Thyroid gland (tissue), 4 donors: ENCODE measurements around the gene DPH7. TPM values are rescaled to one million over a fixed set of nuclear protein-coding genes. Genes with fewer than 3 reads are reported as not detected.
"Not testable (repeated sequence)": the region's sequence is repeated elsewhere in the genome, so short reads cannot be mapped to it uniquely, and the experiment has no call there.

Experiments
- DNase-seq, 2 donors: peaks; one replicate each; pipeline ENCODE4 v3.0.0-alpha.2; 2019
- H3K27ac ChIP-seq, 3 donors: fragments of 200-600 bp; sonication (generic); 1 replicate in 2 of 3; 2 replicates in 1 of 3; pipeline ENCODE4 v1.5.1; 2016 to 2019; ENCODE audit warnings: mild to moderate bottlenecking in 1 of 3, moderate library complexity in 1 of 3
- H3K27me3 ChIP-seq: fragments of 200-600 bp; sonication (generic); one replicate; pipeline ENCODE4 v1.5.1; 2019
- H3K36me3 ChIP-seq, 2 donors: fragments of 200-600 bp; sonication (generic); one replicate each; pipeline ENCODE4 v1.5.1; 2016 to 2019
- H3K4me1 ChIP-seq, 2 donors: fragments of 200-600 bp; sonication (generic); one replicate each; pipeline ENCODE4 v1.5.1; 2017 to 2019
- H3K4me3 ChIP-seq, 3 donors: fragments of 200-600 bp; sonication (generic); replicated peaks in 1 of 3; 1 replicate in 2 of 3; 2 replicates in 1 of 3; pipeline ENCODE4 v1.5.1; 2016; ENCODE audit warnings: mild to moderate bottlenecking in 1 of 3
- H3K9me3 ChIP-seq: fragments of 200-600 bp; sonication (generic); one replicate; pipeline ENCODE4 v1.5.1; 2017
- POLR2A ChIP-seq, 2 donors: fragments of 450-650 bp; IDR thresholded peaks; one replicate each; pipeline ENCODE4 v1.6.1; 2017; ENCODE audit warnings: antibody characterized with exemption in 2 of 2, mild to moderate bottlenecking in 2 of 2, moderate library complexity in 1 of 2
- WGBS, 2 donors: methylation state at CpG; one replicate each; pipeline ENCODE4 v1.1.5; 2017; 5-methylcytosine and 5-hydroxymethylcytosine counted together
- intact Hi-C: fragments of 100-400 bp; cut with DNase I; formaldehyde crosslinking; loops from one replicate; pipeline ENCODE4 v1.15.1; 2023
- total RNA-seq, 4 donors: library from RNA; depleted of rRNA; stranded (reverse); fragments of >200 nt; gene quantifications; one replicate each; pipeline ENCODE4 v1.2.3, GENCODE V29; 2016
- TF ChIP-seq, protein P1 (sequence below), 6 experiments: fragments of 200-600 bp in 3 of 6; fragments of 450-650 bp in 3 of 6; sonication (generic) in 3 of 6; IDR thresholded peaks; one replicate each; pipeline ENCODE4 v1.5.1; 2016 to 2019; ENCODE audit warnings: antibody characterized with exemption in 6 of 6, mild to moderate bottlenecking in 2 of 6, inconsistent platforms in 1 of 6, moderate library complexity in 1 of 6

Gene DPH7
- total RNA-seq, 4 donors from 2014 or later: 20.8 to 47.4 (median 34.1) TPM

DNA sequence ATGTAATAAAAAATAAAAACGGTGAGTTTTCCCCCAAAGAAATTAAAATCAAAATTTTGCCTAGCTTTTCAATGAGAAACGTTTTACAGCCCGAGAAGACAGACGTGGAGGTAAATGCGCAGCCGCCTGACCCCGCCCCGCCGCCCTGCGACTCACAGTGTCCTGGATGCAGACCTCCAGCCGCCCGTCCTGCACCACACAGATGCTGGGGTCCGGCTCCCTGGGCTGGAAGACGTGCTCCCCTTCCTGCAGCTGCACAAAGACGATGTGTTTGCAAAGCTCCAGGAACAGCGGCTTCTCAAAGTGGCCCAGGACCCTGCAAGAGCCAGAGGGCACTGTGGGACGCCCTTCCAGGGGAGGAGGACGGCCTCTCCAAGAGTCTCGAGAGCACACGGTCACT, 36.2 kb downstream of the DPH7 start:
- no peaks in the 10 kb centered on the region for H3K27me3 ChIP-seq
- TF ChIP-seq, protein P1, sequence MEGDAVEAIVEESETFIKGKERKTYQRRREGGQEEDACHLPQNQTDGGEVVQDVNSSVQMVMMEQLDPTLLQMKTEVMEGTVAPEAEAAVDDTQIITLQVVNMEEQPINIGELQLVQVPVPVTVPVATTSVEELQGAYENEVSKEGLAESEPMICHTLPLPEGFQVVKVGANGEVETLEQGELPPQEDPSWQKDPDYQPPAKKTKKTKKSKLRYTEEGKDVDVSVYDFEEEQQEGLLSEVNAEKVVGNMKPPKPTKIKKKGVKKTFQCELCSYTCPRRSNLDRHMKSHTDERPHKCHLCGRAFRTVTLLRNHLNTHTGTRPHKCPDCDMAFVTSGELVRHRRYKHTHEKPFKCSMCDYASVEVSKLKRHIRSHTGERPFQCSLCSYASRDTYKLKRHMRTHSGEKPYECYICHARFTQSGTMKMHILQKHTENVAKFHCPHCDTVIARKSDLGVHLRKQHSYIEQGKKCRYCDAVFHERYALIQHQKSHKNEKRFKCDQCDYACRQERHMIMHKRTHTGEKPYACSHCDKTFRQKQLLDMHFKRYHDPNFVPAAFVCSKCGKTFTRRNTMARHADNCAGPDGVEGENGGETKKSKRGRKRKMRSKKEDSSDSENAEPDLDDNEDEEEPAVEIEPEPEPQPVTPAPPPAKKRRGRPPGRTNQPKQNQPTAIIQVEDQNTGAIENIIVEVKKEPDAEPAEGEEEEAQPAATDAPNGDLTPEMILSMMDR (IDR thresholded peaks at IDR 0.05): no peak
- no peak for TF ChIP-seq POLR2A (IDR thresholded peaks at IDR 0.05)
- H3K36me3 ChIP-seq: peaks cover 0 to 4% of the 10 kb centered on the region in 2 donors
- no peak overlapping the region for H3K4me3 ChIP-seq
- no peak overlapping the region for H3K27ac ChIP-seq
- intact Hi-C loops: no loop called here
- H3K4me1 ChIP-seq: peaks cover 0 to under 1% of the 10 kb centered on the region in 2 donors
- no peaks in the 10 kb centered on the region for H3K9me3 ChIP-seq
- no peak for DNase-seq
- WGBS, 2 donors: 89 to 96% methylated on average over 15 to 20 of the region's 20 CpGs

DNA sequence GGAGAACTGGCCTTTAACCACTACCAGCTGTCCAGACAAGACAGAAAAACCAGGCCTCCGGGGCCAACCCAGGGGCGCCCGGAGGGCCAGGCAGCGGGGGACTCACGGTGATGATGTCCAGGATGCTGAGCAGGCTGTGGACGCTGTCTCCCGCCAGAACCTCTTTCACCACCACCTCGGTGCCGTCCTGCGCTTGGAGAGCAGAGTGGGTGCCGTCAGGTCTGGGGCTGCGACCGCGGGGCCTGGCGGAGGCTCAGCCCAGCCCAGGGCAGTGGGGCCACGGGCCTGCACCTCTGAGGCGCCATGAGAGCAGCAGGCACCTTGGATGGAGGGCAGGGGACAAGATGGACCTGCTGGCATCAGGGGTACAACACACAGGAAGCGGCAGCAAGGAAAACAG, 38.2 kb downstream of the DPH7 start:
- 91 to 97% methylated on average over 17 of the region's 18 CpGs for WGBS, 2 donors

DNA sequence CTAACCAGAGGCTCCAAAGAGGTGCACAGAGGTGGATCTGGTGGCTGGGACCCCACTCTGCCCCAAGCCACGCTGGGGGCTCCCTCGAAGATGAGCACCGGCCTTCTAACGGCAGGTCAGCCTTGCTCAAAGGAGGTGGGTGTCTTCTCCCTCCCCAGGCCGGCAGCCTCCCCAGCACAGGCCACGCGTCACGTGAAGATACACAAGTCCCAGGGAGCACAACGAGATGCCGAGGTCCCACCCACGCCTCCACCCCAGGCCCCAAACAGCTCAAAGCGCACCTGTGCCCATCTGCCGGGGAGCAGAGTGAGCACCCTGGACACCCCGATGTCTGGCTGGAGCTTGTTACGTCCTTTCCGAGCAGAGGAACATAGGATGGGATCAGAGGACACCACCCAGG, 40.7 kb downstream of the DPH7 start:
- intact Hi-C loops: no loop called here
- Histone ChIP-seq H3K27me3 (no peaks in the 10 kb centered on the region), H3K36me3 (peaks cover 0 to 4% of the 10 kb centered on the region in 2 donors), H3K9me3 (no peaks in the 10 kb centered on the region), H3K4me1 (peaks cover 0 to 10% of the 10 kb centered on the region in 2 donors), H3K4me3 (no peak overlapping the region), H3K27ac (no peak overlapping the region)
- TF ChIP-seq, protein P1 (IDR thresholded peaks at IDR 0.05): no peak
- TF ChIP-seq POLR2A (IDR thresholded peaks at IDR 0.05): no peak
- no peak for DNase-seq
- WGBS, 2 donors: 95 to 98% methylated on average over 13 of the region's 16 CpGs

More for the DNA sequence above, 38.2 kb downstream of the DPH7 start:
- Histone ChIP-seq H3K9me3 (no peaks in the 10 kb centered on the region), H3K4me3 (no peak overlapping the region), H3K27ac (no peak overlapping the region), H3K36me3 (peaks cover 0 to 4% of the 10 kb centered on the region in 2 donors), H3K27me3 (no peaks in the 10 kb centered on the region), H3K4me1 (no peaks in the 10 kb centered on the region)
- DNase-seq: no peak
- TF ChIP-seq, protein P1 (IDR thresholded peaks at IDR 0.05): no peak
- no peak for TF ChIP-seq POLR2A (IDR thresholded peaks at IDR 0.05)
- intact Hi-C loops: no loop called here

DNA sequence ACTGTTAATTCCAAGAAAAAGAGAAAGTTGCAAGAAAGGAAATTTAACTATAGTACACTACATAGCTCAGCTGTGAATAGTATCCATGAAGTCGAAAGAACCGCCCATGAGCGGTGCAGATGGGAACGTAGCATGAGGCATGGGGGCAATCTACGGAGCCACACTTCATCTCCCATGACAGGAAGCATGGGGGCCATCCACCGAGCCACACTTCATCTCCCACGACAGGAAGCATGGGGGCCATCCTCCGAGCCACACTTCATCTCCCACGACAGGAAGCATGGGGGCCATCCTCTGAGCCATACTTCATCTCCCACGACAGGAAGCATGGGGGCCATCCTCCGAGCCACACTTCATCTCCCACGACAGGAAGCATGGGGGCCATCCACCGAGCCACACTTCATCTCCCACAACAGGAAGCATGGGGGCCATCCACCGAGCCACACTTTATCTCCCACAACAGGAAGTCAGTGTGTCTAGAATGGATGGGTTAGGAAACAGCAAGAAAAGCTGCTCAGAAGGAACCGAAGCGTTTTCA, 42.1 kb downstream of the DPH7 start:
- DNase-seq, H3K27me3 ChIP-seq, H3K27ac ChIP-seq, intact Hi-C loops, H3K4me3 ChIP-seq, H3K36me3 ChIP-seq, H3K9me3 ChIP-seq: not testable (repeated sequence)
- H3K4me1 ChIP-seq: peaks cover 0 to 10% of the 10 kb centered on the region in 2 donors
- 80 to 83% methylated on average over 16 of the region's 16 CpGs for WGBS, 2 donors

DNA sequence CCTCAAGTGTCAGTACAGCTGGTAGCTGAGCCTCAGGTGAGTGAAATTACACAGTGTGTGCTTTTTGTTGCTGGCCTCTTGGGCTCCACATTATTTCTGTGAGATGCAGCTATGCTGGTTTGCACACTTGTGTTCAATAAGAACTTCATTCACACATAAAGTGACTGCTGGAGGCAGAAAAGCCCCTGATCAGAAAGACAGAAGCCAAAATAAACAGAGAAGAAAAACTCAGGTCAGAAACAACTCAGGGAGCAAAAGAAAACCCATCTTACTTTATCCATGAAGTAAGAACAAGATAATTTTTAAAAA, 43.7 kb downstream of the DPH7 start:
- intact Hi-C loops: no loop called here
- no peak for DNase-seq
- Histone ChIP-seq H3K27ac (peak overlapping the region in 1 of 3 donors; percentile 43), H3K4me1 (peaks cover 0 to 10% of the 10 kb centered on the region in 2 donors), H3K4me3 (no peak overlapping the region), H3K27me3 (no peaks in the 10 kb centered on the region), H3K36me3 (no peaks in the 10 kb centered on the region), H3K9me3 (no peaks in the 10 kb centered on the region)
- TF ChIP-seq POLR2A (IDR thresholded peaks at IDR 0.05): no peak
- TF ChIP-seq, protein P1 (IDR thresholded peaks at IDR 0.05): no peak
